ENCODE measurements around the gene IGDCC3.
A peak's percentile ranks its signal among the peaks of the same experiment; 100 is the strongest.

IGDCC3 gene

DNA sequence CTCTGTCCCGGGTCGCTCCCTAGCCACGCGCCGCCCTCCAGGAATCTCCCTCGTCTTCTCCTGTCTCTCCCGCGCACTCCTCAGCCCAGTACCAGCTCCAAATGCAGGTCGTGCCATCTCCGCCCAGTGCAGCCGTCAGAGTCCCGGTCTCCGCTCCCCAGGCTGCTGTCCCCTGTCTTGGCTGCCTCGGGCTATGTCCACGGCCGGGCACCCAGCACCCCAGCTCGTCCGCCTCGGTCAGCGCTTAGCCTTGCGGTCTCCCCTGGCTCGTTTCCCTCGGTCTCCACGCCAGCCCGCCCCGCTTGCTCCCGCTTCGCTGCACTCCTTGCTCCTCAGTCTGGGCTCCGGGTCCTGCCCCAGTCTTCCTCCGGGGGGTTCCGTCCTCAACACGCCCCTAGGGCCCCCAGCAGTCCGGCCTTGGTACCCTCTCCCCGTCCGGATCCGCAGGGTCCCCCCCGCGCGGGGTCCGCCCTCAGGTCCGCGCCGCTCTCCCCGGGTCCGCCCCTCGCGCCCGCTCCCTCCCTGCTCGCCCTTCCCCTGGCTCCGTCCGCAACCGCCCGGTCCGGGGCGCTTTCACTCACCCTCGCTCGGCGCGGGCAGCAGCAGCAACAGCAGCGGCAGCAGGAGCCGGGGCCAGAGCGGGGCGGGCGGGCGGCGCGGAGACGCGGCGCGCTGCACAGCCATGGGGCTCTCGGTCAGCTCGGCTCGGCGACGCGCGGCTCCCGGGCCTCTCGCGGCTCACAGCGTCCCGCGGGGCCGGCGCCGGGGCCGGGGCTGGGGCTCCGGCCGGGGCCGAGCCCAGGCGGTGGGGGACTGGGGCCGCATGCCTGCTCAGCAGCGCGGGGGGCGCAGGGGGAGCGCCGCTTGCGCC lies 462 bp downstream of the IGDCC3 start:
- TF ChIP-seq, protein P1, sequence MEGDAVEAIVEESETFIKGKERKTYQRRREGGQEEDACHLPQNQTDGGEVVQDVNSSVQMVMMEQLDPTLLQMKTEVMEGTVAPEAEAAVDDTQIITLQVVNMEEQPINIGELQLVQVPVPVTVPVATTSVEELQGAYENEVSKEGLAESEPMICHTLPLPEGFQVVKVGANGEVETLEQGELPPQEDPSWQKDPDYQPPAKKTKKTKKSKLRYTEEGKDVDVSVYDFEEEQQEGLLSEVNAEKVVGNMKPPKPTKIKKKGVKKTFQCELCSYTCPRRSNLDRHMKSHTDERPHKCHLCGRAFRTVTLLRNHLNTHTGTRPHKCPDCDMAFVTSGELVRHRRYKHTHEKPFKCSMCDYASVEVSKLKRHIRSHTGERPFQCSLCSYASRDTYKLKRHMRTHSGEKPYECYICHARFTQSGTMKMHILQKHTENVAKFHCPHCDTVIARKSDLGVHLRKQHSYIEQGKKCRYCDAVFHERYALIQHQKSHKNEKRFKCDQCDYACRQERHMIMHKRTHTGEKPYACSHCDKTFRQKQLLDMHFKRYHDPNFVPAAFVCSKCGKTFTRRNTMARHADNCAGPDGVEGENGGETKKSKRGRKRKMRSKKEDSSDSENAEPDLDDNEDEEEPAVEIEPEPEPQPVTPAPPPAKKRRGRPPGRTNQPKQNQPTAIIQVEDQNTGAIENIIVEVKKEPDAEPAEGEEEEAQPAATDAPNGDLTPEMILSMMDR (IDR thresholded peaks at IDR 0.05; ENCODE audit: low read depth, low read length) = no peak
- peak overlapping the region; percentile 36 to 50 for H3K4me3 ChIP-seq (replicated peaks in 1 of 2; ENCODE audit: low read depth in 2 of 2, low read length in 2 of 2)
- DNase-seq (ENCODE audit: low read depth in 2 of 2) = peak; percentile 25 to 36

DNA sequence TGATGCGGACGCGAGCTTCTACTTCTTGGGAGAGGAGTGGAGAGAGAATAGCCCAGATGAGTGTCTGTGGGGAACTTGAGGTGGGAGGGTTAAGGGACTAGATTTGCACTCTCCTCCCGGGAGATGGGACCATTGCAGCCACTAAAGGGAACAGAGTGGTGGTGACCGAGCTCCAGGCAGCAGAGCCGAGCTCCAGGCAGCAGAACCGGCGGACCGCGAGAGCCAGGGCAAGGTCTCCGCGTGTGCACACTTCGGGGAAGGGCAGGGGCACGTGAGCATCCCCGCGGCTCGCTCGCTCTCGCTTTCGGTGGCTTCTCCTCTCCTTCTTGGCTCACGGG lies 1.1 kb downstream of the IGDCC3 start:
- H3K4me3 ChIP-seq (replicated peaks in 1 of 2; ENCODE audit: low read depth in 2 of 2, low read length in 2 of 2) = peak overlapping the region; percentile 36 to 50

DNA sequence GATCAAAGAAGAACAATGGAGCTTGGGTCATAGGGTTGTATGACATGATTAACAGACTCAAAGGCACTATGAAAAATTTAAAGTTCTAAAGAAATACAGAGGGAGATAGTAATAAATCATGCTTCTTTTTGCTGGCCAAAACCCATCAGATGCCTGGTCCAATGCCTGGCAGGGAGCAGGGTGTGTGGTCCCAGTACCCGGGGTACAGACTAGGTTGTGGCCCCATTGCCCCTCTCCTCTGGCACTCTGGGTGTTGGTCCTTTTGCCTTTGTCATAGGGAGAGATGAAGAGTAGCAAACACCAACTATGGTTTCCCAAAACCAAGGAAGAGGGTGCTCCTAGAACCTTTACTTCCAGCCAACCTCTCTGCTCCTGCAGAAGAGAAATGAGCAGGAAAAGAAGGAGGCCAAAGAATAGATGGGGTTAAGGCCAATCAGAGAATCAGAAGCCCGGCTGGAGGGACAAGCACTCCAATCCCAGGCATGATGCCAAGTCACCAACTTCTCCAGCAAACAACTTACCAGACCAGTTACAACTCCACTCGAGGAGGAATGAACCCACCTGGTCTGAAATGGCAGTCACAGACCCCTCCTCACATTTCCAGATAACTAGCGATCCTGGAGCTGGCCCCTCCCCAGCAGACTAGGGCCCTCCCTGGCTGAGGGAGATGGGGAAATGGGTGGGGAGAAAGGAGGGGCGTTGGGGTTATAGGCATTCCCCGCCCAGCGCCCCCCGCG lies 1.8 kb downstream of the IGDCC3 start:
- DNase-seq (ENCODE audit: low read depth in 2 of 2) = no peak
- TF ChIP-seq, protein P1 (IDR thresholded peaks at IDR 0.05; ENCODE audit: low read depth, low read length) = no peak

More for the DNA sequence above, 1.1 kb downstream of the IGDCC3 start:
- no peak for DNase-seq (ENCODE audit: low read depth in 2 of 2)
- TF ChIP-seq, protein P1 (IDR thresholded peaks at IDR 0.05; ENCODE audit: low read depth, low read length) = no peak

DNA sequence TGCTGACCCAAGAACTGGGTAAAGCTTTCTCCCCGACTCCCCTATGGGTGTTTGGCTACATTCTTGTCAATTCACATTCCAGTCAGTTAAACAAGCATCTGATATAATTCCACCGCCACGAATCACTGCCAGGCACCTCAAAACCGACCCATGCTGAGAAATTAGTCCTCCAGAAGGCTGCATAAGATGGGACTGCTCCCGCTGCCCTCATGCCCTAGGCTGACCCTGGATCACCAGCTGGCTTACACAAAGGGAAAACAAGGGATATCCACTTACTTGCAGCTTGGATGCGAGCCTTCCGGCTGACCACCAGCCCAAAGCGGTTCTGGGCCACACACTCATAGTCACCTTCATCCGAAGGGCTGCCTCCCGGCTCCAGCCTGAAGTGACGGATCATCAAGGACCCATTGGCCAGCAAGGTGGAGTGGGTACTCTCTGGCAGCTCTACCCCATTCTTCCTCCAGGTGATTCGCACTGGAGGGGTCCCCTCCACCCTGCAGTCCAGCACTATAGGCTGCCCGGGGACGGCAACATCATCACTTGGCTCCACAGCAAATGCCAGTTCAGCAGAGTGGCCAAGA lies 2.9 kb downstream of the IGDCC3 start:
- peak in 1 of 2 donors; percentile 12 for DNase-seq (ENCODE audit: low read depth in 2 of 2)

More for the DNA sequence above, 1.8 kb downstream of the IGDCC3 start:
- H3K4me3 ChIP-seq (replicated peaks in 1 of 2; ENCODE audit: low read depth in 2 of 2, low read length in 2 of 2) = no peak overlapping the region

DNA sequence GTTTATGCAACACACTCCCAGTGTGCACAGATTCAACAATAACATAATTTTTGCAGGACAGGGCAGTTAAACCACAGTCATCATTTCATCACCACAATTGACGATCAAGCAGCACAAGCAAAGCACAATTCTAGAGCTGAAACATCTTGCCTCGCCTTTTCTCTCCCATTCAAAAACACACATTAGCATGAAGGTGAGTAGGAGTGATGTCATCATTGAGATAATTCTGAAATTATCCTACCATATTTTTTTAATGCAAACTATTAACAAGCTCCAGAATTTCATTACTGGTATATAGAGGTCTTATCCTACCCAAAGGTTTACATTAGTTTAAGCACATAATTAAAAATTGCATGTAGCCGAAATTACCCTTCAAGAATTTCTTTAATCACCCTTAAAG lies 3.5 kb downstream of the IGDCC3 start:
- no peak overlapping the region for H3K4me3 ChIP-seq (replicated peaks in 1 of 2; ENCODE audit: low read depth in 2 of 2, low read length in 2 of 2)
- TF ChIP-seq, protein P1 (IDR thresholded peaks at IDR 0.05; ENCODE audit: low read depth, low read length) = no peak
- no peak for DNase-seq (ENCODE audit: low read depth in 2 of 2)

More for the DNA sequence above, 2.9 kb downstream of the IGDCC3 start:
- TF ChIP-seq, protein P1 (IDR thresholded peaks at IDR 0.05; ENCODE audit: low read depth, low read length) = no peak
- no peak overlapping the region for H3K4me3 ChIP-seq (replicated peaks in 1 of 2; ENCODE audit: low read depth in 2 of 2, low read length in 2 of 2)

DNA sequence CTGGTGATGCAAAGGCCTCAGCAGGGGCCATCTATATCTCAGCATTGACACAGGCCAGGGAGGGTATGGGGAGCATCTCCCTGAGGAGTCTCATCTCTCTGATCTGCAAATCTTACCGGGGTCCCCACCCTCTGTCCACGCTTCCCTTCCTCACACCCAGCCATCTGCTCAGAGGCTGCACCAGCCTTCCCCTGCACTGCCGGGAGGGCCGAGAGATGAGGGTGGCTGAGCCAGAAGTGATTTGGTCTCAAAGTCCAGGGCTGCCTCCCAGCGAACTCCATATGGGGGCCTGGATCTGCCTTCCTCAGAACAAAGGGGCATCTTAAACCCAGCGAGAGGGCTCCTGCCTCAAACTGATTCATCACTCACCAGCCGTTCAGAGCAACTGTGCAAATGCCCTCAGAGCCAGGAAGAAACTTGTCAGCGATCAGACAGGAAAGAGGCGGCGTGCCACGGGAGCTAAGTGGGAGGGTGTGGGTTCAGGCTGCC lies 4.6 kb downstream of the IGDCC3 start:
- TF ChIP-seq, protein P1 (IDR thresholded peaks at IDR 0.05; ENCODE audit: low read depth, low read length) = no peak
- no peak for DNase-seq (ENCODE audit: low read depth in 2 of 2)
- H3K4me3 ChIP-seq (replicated peaks in 1 of 2; ENCODE audit: low read depth in 2 of 2, low read length in 2 of 2) = no peak overlapping the region
